Activated CD4-positive, alpha-beta T cell treated with anti-CD3 and anti-CD28 coated beads, Interleukin-2, Interleukin-6, amounts not matched to agents 100 ng/mL and 50 ng/mL, durations not matched to agents 16 hours and 8 hours (primary cell): ENCODE results near the gene MSRB2.
"Not testable (repeated sequence)": the region's sequence is repeated elsewhere in the genome, so short reads cannot be mapped to it uniquely, and the experiment has no call there.

Experiments used
- DNase-seq: peaks from one replicate; pipeline ENCODE4 v3.0.0-alpha.2; 2020

The MSRB2 gene

DNA sequence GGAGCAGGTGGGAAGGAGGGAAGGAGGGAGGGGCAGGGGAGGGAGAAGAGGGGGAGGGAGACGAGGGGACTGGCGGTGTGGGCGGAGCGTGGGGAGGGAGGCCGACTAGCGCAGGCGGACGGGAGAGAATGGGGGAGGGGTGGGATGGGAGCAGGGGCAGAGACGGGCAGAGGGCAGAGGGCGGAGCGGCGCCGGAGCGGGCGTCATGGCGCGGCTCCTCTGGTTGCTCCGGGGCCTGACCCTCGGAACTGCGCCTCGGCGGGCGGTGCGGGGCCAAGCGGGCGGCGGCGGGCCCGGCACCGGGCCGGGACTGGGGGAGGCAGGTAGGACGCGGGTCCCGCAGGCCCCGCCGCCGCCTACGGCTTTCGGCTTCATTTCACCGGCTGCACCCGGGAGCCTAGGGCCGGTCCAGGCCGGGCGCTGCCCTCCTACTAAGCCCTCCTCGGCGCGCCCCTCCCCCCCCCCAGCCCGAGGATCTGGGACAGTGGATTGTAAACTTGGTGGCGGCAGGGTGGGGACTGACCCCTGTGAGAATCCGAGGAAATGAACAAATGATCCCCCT lies at the start of gene MSRB2:
Gene MSRB2, plus strand, starts transcription at position 176 of the 562 bp plus-strand sequence. Its CDS starts 30 bp downstream, at position 206.
- peak; percentile 91 for DNase-seq

DNA sequence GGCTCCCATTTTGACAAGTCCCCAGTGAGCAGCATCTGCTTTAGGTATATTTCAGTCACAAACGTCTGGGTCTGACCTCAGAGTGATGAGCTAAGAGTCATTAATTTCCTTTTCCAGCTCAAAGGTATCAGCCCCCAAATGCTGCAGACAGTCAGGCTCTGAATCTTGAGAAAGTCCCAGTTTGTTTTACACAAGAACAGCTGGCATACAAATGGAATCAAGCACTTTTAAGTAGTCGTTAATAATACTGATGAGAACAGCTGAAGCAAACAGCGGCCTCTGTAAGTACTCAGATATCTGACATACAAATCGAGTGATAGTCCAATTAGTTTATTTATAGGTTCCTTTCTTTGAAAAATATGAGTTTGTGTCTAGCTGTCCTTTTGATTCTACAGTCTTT lies 49.4 kb upstream of the MSRB2 start:
- no peak for DNase-seq

DNA sequence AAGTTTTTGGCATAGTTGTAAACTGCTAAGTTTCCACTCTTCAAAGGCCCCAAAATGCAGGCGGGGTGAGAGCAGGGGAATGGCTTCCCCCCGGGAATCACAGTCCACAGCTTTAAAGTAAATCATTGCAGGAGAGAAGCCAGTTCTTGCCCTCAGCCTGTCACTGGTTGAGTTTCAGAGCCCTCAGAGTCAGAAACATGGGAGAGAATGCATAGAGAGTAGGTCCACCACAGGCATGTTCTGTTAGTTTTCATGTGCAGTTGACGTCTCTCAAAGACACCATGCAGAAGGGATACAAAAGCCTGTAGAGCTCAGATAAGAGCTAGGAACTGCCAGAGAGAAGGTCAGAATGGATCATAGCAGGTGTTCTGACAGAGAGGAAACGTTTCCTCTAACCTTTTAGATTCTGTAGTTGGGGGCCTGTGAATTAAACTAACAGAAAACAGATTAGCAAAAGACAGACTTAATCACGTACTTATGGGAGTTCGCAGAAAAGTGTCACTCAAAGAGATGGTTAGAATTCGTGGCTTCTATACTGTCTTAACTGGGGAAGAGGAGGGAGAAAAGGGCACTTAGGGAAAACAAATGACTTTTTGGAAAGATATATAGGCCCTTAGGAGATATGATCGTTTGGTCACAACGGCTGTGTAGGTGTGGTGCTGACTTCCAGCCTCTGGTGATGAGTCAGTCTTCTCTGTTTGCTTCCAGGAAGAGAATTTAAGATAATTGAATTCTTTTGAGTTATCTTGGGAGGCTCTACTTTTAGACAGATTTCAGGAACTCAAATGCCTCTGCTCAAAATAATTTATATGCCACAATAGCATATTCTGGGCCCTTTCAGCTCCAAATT lies 48.0 kb upstream of the MSRB2 start:
- no peak for DNase-seq

DNA sequence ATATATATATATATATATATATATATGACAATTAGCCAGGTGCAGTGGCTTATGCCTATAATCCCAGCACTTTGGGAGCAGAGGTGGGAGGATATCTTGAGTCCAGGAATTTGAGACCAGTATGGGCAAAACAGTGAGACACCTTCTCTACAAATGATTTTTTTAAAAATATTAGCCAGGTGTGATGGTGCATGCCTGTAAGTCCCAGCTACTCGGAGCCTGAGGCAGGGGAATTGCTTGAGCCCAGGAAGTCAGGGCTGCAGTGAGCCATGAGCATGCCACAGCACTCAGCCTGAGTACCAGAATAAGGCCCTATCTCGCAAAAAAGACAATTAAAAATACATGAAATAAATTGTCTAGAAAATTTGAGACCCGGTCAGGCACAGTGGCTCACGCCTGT lies 47.2 kb upstream of the MSRB2 start:
- DNase-seq = no peak

- DNase-seq = no peak
Observed at GRCh38 chr10:23051278-23051677, 44.1 kb upstream of the MSRB2 start.

GRCh38 chr10:23051855-23052331 lies 43.5 kb upstream of the MSRB2 start:
- DNase-seq = no peak

GRCh38 chr10:23053036-23053435 lies 42.3 kb upstream of the MSRB2 start:
- DNase-seq = no peak

DNA sequence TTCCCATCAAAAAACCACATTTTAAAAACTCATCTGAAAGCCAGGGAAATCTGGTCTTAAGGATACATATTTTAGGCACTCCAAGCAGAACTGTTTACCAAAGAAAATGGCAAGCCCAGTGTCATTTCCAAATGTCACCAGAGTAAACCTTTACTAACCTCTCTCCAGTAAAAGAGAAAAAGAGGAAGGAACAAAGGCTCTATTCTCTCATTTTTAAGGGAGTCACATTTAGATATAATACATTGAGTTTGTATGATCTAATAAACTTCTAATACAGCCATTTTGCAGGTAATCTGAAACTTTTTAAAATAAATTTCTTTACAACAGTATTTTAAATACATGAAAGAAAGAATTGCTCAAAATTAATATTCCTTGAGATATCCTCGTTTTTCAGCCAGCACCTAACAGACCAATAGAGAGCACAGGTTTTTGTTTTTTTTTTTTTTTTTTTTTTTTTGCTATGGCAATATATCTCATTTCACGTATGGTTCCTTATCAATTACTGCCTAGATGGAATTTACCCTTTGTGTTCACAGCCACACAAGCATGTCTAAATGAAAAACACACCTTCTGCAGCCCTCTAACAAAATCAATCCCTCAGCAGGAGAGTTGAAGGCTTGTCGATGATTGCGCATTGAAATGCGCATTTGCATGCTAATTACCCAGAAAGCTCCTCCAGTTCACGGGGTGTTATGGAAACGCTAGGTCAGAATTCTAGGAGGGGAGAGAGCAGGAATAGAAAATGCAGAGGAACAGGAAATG lies 39.8 kb upstream of the MSRB2 start:
- no peak for DNase-seq

GRCh38 chr10:23056186-23056579 lies 39.2 kb upstream of the MSRB2 start:
- no peak for DNase-seq

GRCh38 chr10:23058366-23058765 lies 37.0 kb upstream of the MSRB2 start:
- no peak for DNase-seq

GRCh38 chr10:23060918-23061317 lies 34.5 kb upstream of the MSRB2 start:
- DNase-seq = no peak

DNA sequence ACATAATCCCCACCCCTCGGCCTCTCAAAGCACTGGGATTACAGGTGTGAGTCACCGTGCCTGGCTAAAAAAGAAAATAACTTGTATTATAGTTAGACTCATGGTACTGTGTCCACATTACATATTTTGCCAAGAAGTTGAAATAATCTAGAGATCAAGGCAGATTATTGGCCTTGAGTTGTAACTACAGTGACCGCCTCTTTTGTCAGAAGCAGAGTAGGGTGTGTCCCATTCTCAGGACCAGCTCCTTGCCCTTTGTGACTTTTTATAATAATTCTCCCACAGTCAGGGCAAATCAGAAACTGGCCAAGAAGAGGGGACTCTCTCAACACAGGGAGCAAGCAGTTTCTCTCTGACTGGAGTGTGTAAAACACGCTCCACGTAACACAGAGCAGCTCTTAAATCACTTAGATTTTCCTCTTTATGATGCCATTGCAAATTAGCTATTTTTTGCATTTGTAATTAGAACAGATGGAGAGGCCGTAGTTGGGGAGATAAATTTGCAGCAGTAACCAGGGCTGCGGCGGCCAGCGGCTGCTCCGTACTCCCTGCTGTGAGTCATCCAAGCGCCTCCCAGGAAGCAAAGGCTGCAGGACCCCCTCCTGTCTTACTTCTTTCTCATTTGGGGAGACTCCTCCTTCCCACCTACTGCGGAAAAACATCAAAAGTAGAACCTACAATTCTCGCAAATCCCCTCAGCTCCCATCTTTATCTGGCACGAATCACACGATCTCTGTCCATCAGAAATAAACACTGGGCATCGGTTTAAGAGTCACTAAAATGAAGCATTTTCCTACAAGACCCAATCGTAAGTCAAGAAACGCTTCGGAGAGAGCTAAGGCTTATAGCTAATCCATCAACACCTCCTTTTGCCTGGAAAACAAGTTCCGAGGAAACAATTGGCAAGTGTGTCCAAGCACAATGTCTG lies 32.1 kb upstream of the MSRB2 start:
- no peak for DNase-seq

DNA sequence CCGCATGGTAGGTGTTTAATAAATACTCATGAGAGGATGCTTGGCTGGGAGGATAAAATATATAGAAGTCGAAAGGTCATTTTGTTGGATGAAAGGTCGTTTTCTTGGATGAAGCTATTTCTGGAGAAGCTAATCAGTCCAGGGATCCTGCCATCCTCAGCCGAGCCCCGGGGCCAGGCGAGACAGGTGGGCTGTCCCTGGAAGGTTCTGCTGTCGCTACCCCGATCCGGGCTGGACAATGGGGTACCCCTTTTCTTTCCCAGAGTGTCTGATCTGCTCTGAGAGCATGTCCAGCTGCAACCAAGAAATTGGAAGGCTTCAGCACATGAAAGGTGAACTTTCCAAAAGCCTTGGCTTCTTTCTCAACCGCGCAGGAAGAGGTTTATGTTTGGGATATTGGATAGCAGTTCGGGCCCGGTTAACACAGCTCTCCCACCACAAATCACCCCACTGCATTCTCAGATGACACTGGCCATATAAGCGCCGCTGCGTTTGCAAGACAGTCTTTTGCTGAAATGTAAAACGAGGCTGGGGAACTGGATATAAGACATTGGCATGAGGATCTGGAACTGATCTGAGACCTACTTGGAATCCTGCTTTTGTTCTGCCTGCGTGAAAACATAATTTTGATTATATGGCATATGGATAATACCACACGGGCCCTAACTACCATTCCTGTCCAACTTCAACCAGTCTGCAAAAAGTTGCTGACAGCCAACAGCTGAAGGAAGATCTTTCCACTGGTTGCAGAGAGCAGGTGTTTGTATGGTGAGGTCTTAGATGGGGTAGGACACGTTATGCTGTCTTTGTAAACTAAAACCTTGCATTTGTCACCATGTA lies 31.2 kb upstream of the MSRB2 start:
- DNase-seq = no peak

GRCh38 chr10:23064813-23065114 lies 30.6 kb upstream of the MSRB2 start:
- not testable (repeated sequence) for DNase-seq

DNA sequence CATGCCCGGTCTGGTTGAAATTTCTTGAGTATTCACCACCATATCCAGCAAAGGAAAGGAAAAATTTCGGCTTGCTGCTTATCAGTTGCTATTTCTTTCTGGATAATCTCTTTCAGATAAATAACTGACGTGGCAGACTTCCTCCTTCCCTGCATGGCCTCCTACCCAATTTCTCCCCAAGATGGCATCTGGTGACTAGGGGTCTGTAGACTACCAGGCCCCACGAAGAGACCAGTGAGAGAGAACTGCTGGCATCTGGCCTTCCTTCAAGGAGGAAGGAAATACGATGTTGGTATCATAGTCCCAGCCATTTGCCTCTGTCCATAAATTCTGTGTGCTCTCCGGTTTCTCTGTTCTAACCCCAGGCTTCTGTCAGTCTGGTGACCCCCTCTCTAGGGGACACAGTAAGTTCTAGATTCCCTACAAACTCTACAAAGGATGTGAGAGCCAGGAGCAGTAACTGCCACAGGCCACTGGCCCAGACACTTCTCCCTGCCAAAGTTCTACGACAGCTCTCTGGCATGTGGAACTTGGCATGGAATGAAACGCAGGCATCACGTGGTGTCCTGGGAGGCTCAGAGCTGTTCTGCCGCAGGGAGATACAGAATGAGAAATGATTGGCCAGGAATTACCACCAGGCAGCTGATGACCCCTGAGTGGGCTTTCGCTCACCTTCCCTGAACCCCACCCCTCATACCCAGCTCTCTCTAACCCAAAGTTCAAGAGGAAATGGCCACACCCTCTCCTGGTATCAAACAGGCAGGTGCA lies 30.0 kb upstream of the MSRB2 start:
- DNase-seq = no peak

GRCh38 chr10:23067337-23067736 lies 28.0 kb upstream of the MSRB2 start:
- no peak for DNase-seq

DNA sequence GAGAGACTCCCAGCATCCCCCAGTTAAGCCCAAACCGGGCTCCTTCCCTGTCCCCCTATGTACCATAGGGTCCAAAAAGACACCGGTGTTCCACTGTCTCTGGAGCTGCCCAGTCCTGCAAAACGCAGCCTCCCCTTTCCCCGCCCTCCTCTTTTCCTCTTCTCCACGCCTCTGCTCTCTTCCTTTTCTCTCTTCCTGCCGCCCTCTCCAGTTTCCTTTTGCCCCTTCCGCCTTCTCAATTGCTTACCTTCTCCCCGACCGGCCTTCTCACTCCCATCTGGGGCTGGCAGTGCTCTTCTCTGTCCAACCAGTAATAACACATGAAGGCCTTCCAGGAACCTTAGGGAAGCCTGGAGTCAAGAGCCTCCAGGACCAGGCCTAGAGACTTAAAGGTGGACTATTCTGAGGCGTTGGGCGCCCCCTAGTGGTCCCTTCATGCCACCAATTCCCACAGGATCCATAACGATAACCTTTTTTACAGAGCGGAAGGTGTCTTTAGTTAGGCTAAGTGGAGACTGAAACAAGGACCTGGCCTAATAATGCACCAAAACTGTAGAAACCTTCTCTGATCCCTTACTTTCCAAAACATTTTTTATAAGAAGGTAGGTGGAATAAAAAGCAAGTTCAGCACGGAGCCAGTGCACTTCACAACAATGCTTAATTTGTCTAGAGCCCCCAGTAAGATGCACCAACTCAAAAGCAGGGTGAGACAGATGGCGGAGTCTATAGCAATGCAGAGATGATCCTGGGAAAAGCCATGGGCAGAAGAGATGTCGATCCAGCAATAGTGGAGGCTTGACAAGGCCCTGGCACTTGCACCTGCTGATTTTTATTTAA lies 27.2 kb upstream of the MSRB2 start:
- DNase-seq = peak; percentile 76

GRCh38 chr10:23069019-23069815 lies 26.2 kb upstream of the MSRB2 start:
- DNase-seq = peak; percentile 68
